Measurements from ENCODE around the gene EPHA6.
"Not testable (repeated sequence)": the region's sequence is repeated elsewhere in the genome, so short reads cannot be mapped to it uniquely, and the experiment has no call there.

Gene EPHA6

GRCh38 chr3:97485206-97485605 lies 670.8 kb downstream of the EPHA6 start:
- DNase-seq, result no peak

- no peak for DNase-seq
Observed at GRCh38 chr3:97487587-97487986, 673.2 kb downstream of the EPHA6 start.

GRCh38 chr3:97488741-97489140 lies 674.3 kb downstream of the EPHA6 start:
- no peak for DNase-seq

DNA sequence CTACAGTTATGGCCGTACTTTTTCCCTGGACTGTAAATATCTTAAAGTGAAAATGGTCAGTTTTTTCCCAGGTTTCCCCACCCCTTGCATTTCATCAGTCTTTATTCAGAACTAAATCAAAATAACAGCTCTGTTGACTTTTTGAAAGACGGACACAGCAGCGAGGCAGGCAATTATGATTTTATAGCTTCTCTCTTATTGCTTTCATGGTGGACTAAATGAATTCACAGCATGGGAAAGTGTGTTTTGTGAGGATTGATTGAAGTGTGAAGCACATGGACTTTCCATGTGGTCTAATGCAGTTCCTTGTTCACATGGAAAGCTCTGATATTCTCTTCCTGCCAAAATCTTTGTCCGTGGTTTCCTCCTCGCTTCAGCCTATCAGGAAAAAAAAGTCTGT lies 681.5 kb downstream of the EPHA6 start:
- DNase-seq, result no peak

- no peak for DNase-seq
Observed at GRCh38 chr3:97497138-97497537, 682.7 kb downstream of the EPHA6 start.

DNA sequence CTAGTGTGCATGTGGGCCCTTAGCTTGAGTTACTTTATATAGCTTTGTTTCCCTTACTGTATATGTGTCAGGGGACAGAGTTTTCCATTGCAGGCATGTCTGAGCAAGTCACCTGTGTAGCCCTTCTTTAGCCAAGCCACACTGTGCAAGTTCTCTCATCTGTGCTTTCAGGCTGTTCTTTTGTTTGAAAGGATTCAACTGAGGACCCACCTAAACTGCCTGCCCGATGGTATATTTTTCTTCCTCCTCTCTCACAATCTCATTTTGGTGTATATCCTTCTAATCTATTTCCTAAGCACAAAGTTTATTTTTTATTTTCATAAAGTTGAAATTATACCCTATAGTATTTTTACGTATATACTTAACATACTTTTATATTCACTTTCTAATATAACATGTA lies 690.1 kb downstream of the EPHA6 start:
- no peak for DNase-seq

GRCh38 chr3:97510795-97511194 lies 696.4 kb downstream of the EPHA6 start:
- no peak for DNase-seq

GRCh38 chr3:97515076-97515475 lies 700.7 kb downstream of the EPHA6 start:
- DNase-seq, result no peak

DNA sequence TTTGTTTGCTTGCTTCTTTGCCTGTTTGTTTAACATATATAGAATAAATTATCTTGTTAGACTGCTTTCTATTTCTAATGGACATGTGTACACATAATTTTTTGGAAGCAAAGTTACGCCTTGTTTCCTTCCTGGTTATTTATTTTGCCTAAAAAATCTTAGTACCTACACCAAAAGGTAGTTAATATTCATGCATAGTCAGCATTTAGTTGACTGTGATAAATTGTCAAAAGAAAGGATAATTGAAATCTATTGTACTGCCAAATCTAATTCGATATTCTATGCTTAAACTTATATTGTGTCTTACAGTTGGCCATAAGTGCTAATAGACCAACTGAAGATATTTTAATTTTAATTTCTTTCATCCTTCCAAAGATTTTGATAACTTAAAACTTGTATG lies 716.3 kb downstream of the EPHA6 start:
- no peak for DNase-seq

- DNase-seq, result not testable (repeated sequence)
Observed at GRCh38 chr3:97547573-97547972, 733.2 kb downstream of the EPHA6 start.

GRCh38 chr3:97550408-97550807 lies 736.0 kb downstream of the EPHA6 start:
- no peak for DNase-seq

- no peak for DNase-seq
Observed at GRCh38 chr3:97552186-97552585, 737.8 kb downstream of the EPHA6 start.

DNA sequence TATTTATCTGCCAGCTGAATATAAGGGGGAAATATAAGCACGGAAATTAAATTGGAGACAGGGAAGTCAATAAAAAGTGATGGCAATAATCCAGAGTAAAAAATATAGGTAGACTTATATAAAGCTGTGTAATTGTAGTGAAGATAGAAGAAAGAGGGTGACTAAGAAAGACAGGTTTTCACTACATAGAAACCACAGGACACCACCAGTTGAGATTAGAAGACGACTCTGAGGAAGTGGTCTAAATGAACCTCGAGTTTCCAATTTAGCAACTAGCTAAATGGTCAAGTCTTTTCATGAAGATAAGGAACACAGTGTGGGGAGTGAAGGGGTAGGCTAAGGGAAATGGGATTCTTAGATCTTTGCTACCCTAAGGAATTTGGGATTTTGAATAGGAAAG lies 761.3 kb downstream of the EPHA6 start:
- no peak for DNase-seq

DNA sequence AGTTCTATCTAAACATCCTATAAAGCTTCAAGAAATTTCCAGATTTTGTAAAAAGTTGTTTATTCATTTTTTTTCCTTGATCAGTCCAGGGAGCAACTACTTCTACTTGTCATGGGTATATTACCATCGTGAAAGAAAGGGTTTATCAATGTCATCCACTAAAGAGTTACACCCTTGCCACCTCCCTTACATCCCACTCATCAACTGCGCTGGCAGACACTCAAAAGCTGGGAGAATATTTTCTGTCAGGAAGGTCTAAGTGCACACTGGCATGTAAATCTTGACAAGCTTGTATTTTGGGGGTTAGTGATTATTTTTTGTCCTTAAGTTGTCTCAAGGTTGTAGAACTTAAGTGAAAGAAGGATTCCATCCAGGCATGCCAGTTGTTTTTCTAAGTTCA lies 761.8 kb downstream of the EPHA6 start:
- DNase-seq, result no peak

DNA sequence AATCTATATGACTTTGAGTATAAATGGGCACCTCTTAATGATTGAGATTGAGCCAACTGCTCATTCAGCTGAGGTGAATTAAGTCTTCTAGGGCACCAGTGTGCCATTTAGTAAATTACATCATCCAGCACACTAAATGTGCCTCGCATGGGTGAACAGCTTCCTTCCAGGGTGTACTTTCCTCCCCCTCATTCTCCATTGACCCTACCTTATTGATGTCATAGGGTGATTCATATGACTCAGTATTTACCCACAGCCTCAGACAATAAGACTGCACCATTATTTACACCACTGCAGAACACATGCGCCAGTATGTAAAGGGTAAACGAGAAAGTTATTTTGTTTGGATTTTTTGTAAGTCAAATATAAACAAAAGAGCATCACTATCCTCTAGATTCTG lies 765.0 kb downstream of the EPHA6 start:
- no peak for DNase-seq

- no peak for DNase-seq
Observed at GRCh38 chr3:97610626-97611025, 796.2 kb downstream of the EPHA6 start.

- DNase-seq, result no peak
Observed at GRCh38 chr3:97612632-97613031, 798.2 kb downstream of the EPHA6 start.

DNA sequence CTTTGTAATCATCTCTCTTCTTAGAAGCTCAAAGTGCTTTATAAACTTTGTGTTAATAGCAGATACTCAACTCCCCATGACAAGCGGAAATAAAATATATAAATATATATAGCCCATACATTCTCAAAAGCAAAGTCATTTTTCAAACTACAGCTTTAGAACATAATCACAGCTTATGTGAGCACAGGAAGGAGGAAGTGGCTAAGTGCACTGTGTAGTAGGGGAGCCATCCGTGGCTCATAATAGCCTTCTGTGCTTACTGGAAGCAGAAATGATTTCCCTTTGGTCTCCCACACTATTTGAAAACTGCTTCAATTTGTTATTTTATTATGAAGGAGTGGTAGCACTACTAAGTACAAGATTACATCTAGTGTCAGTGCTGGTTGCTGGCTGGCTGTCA lies 798.7 kb downstream of the EPHA6 start:
- DNase-seq, result no peak

- not testable (repeated sequence) for DNase-seq
Observed at GRCh38 chr3:97620514-97620913, 806.1 kb downstream of the EPHA6 start.

DNA sequence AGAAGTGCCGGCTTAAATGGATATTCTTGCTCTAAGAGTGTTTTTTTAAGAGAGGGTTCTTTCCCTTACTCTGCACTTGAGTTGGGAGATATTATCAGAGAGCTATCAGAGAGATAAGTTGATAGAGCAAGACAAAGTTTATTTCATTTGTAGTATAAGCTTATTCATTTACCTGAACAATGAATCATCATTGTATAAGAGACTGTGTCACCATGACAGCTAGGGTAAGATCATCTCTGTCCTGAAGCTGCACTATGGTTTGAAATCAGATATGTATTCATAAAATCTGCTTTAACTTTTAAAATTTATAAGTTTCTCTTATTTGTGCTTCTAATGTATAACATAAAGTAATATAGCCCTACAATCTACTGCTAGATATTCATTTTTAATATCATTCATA lies 822.1 kb downstream of the EPHA6 start:
- no peak for DNase-seq

GRCh38 chr3:97646932-97647331 lies 832.5 kb downstream of the EPHA6 start:
- DNase-seq, result no peak

GRCh38 chr3:97647441-97647982 lies 833.1 kb downstream of the EPHA6 start:
- DNase-seq, result no peak

- no peak for DNase-seq
Observed at GRCh38 chr3:97655971-97656370, 841.6 kb downstream of the EPHA6 start.

- no peak for DNase-seq
Observed at GRCh38 chr3:97656638-97657037, 842.2 kb downstream of the EPHA6 start.

DNA sequence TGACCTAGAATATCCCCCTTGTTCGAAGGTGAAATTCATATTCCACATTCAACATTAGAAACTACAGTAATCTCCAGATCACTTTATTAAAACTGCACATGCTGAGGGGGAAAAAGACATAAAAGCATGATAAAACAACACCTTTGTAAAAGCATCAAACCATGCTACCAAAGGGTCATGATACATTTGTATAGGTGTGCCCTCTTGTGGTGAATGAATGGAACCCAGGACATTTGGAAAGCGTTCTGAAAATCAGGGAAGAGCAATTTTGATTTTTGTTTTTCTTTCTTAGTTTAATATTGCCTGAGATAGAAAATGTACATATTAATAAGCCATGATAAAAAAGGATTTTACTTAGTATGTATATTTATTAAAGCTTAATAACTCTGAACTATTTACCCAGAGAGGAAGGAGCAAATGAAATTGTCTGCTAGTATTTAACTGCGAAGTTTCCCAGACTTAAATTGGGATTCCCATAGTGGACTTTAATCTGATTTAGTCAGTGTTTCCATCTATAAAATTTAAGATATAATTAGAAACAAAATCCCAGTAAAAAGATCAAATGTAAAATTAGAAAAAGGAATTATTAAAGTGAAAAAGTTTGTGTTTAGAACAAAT lies 844.4 kb downstream of the EPHA6 start:
- no peak for DNase-seq

All from cerebellar nuclear complex (tissue), 1 donor.